GM21526 (cell line): ENCODE results near the gene TBL1X.
"Not testable (repeated sequence)": the region's sequence is repeated elsewhere in the genome, so short reads cannot be mapped to it uniquely, and the experiment has no call there.

Experiments used
- ATAC-seq: cut with Tn5 transposase; IDR thresholded peaks from one replicate; pipeline ENCODE4 v1.9.1; 2021; ENCODE audit warnings: moderate library complexity; ENCODE audit not compliant: unreplicated experiment, low FRiP score

TBL1X gene

DNA sequence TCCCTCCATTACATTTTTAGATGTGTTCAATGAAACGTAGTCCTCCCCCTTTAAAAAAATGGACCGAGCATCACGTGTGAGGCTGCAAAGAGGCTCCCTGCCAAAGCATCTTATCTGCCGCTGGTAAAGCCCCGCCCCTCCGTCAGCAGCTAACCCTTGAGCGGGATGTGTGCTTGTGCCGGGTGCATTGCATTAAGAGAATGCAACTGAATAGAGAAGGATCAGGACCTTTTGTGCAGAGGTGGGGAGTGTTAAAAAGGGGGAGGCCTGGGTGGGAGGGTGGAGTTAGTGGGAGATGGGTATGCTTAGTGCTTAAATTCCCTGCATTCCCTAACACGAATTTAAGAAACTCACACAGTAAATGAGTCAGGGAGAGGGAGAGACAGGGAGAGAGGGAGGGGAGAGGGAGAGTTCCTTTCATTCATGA is 66.0 kb downstream of the TBL1X start:
- peak; percentile 70 for ATAC-seq

DNA sequence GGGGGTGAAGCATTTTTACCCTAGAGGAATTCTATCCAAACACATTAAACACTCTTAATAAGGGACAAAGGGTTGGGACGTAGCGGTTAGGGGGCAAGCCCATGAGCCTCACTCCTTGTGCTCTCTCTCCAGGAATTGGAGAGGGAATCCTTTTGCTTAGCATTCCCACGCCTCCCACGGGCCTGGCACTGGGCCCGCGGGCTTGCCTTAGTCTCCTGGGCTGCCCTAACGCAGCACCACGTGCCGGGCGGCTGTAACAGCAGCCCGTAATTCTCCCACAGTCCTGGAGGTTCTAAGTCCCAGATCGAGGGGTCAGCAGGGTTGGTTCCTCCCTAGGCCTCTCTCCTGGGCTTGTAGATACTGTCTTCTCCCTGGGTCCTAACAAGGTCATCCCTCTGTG is 67.5 kb downstream of the TBL1X start:
- ATAC-seq = no peak

DNA sequence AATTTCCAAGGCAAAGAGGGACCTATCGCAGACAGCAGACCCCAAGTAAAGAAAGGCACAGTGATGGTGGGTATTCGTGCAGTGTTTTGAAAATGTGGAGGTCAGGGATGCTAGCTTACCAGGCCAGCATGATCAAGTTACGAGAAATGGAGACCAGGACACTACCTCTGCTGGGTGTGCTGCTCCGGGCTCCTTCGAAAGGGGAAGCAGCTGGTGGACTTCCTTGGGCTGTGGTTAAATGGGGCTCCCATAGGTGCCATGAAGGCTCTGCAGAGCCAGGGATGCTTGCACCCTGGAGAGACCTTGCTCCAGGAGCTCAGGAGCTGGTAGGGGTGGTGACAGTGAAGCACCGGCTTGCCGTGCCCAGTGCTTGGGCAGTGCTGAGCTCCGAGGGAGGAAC is 68.8 kb downstream of the TBL1X start:
- no peak for ATAC-seq

DNA sequence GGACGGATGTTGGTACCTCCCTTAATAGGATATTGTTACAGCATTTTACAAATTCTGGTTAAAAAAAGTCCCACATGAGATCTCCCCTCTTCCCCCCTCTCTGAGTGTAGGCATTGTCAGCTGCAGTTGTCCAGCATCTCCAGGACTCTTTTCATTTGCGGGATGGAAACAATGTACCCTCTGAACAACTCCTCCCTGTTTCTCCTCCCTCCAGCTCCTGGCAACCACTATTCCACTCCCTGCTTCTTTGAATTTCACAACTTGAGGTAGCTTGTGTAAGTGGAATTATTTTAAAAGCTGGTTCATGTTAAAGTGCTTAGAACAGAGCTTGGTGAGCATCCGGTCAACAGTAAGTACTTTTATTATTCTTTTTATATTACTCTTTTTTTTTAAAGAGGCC is 69.8 kb downstream of the TBL1X start:
- no peak for ATAC-seq

DNA sequence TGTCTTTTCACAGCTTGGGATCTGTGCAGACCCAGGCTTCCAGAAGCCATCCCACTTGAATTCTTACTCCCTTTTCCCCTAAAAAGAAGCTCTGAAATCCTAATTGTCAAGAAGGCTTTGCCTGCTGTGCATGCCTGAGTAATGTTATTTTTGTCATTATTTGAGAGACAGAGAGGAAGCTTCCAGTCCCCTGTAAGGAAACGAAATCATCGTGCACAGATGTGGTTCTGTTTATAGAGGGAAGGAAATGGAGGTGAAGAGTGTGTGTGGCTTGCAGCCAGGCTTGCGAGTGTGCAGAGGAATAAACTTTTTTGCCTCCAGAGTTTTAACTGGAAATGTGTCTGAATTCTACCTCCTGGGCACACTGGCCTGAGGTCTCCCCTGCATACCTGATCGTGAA is 70.2 kb downstream of the TBL1X start:
- no peak for ATAC-seq

DNA sequence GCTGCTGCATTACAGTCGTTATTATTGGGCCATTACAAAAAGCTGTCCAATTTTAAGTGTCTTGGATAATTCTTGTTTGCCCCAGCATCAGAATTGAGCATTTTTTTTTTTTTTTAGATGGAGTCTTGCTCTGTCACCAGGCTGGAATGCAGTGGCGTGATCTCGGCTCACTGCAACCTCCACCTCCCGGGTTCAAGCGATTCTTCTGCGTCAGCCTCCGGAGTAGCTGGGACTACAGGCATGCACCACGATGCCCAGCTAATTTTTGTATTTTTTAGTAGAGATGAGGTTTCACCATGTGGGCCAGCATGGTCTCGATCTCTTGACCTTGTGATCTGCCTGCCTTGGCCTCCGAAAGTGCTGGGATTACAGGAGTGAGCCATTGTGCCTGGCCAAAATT is 71.3 kb downstream of the TBL1X start:
- ATAC-seq = not testable (repeated sequence)

DNA sequence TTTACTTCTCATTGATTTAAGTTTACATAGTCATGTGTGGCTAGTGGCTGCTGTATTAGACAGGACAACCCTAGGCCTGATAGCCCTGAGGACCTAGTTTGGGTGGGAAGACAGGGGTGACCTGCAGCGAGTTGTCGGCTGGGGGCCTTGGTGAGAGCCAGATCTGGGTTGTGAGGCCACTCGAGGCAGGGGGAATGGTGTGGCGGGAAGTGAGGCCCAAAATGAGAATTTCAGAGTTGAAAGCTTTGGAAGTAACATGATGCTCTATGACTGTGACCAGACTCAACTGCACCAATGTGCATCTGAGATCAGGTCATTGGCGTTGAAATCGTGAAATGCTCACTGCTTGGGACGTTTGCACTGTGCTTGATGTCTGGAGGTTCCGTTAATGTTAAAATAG is 72.9 kb downstream of the TBL1X start:
- no peak for ATAC-seq

DNA sequence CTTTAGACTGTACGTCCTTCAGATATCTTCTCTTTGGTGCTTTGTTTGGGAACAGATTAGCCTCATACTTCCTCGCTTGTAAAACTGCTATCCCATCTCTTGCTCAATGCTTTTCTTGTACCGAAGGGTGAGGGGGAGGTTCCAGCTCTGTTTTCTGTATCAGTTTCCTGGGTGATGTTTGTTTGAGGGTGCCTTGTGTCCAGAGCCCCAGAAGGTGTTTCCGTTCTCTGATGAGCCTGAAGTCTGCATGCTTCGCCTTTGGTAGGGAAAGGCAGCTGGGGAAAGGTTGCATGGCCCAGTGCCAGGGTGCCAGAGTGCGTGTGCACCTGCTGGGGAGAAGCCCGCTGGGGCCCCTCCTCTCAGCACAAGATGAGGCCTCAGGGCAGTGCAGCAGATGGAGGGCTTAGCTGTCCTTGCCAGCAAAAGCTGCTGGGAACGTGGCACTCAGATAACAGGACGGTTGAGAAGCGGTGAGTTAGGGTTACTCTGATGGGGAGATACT is 73.7 kb downstream of the TBL1X start:
- no peak for ATAC-seq

DNA sequence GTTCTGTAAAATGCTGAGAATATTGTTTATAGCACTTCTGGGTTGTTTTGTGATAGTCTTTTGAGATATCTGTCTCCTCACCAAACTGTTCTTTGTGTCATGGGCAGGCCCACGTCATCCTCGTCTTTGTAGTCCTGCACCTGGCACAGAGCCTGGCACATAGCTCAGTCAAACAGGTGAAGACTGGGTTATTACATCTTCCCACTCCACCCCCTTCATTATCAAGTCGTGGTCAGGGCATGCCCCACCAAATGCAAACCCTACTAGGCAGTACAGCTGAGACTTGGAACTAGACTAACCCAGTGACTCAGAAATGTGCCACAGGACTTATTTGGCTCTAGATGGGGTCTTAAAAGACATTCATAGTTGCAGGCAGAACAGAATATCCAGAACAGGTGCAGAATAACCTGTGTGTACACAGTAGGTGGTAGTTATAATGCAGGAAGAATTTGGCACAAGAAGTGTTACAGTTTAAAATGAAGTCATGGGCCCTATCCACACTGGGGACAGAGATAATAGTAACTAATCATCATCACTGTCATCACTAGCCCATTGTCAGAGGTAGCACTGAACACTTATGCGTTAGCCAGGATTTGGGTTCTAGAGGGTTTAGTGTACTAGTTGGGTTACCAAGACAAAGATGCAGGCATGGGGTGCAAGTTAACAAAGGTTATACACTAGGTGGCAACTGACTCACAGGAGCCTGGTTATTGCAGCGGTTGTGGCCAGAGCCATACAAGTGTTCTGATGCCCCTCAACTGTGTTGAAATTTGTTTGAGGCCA is 74.9 kb downstream of the TBL1X start:
- ATAC-seq = no peak

DNA sequence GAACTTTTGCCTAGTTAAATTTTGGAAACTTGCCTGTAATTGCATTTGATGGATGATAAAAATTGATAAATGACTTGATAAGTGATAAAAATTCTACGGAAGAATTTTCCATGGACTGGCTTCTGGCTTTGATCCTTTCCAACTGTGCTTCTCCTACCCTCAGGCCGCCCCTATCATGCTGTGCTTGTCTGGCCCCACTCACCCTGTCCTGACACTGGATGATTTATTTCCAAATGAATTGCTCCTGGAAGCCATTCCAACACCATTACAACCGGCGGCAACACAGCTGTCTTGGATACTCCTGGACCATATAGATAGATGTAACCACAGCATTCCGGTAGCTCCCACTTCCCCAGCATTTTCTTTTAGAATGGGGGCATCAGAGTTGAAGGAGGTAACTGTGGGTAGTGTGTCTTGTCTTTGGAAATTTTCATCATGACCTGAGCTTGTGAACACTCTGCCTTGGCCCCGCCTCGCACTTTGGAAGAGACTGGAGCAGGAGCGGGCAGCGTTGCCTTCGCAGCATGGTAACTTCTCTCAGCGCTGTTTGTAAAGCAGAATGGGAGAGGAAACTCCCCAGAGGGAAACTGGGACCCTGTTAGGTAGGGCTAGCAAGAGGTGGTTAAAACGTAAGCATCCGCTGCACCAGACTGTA is 77.4 kb downstream of the TBL1X start:
- no peak for ATAC-seq

DNA sequence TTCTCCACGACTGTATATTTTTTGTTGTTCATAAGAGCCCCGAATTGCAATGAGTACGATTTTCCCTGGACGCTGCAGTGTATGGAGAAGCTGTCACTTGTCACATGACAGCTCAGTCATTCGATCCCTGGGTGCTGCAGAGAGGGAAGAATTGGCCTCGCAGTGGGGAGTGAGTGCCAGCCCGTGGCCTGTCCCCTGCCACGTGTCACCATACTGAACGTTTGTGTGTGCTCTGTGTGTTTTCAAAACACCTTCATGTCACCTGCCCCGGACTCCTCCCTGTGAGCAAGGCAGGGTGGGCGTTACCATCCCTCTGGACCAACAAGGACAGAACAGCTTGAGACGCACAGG is 77.9 kb downstream of the TBL1X start:
- no peak for ATAC-seq

DNA sequence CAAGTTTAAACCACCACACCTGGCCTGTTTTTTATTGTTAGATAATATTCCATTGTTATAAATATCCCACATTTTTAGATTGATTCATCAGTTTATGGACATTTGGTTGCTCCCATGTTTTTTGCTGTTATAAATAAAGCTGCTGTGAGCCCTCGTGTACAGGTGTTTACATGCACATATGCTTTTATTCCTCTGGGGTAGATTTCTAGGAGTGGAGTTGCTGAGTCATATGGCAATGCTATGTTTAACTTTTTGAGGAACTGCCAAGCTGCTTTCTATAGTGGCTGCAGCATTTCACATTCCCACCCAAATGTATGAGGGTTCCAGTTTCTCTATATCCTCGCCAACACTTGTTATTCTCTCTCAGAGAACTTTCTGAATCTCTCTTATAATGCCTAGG is 90.5 kb downstream of the TBL1X start:
- ATAC-seq = no peak

DNA sequence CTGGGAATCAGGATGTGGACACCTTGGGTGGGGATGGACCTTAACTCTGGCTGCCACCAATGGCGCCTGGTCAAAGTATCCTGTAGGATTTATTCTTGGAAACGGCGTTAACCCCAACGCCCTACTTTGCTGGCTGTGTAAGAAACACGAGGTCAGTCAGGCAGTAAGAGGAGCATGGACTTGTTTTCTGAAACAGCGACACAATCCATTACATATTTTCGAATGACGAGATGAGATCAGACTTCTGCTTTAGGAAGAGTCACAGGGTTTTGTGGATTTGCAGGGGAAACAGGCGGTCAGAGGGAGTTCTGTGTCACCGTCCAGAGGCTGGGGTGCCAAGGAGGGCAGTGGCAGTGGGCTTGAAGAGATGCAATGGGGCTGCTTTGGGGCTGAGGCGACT is 92.2 kb downstream of the TBL1X start:
- ATAC-seq = no peak

DNA sequence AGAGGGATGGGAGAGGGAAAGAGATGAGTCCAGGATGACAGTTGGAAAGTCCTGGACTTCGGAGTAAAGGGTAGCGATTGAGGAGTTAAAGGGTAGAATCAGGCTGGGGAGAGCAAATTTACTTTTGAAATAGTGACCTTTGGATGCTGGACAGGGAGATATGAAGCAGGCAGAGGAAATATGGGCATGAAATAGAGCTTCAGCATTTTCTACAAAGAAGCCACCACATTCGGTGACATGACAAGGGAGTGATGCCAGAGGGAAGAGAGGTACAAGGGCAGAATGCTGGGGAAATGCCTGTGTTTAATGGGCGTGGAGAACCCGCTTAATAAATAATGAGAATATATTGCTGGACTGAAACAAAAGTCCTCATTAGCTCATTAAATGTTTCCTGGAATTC is 92.7 kb downstream of the TBL1X start:
- no peak for ATAC-seq

DNA sequence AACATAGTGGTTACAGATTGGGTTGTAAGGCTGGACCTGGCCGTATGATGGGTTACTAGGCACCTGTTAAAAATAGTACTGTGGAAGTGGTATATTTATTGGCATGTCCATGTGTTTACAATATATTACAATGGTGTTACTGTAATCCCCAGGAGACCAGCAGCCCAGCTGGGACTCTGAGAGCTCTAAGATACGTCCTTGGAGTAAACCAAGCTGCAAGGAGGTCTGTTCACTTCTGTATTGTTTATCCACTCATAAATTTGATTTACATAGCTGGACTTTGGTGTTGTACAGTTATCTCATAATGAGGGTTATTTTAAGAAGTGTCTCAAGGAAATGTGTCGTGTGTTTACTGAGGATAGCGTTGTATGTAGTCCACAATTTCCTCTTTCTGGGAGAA is 93.8 kb downstream of the TBL1X start:
- no peak for ATAC-seq

DNA sequence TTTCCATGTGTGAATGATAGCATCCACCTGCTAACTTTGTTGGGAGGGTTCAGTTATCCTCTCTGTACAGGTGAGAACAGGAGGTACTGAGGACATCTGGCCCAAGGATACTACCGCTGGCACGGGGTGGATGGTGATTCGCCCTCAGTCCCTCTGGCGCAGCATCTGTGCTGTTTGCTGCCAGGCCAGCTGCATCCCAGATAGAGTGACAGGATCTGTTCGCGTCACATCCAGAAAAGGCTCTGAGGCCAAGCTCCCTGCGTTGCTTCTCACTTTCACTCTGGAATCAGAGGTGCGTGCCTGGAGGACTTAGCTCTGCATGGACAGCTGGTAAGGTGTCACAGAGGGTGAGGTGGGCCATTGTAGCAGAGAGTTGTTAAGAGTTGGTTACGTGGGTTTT is 95.4 kb downstream of the TBL1X start:
- no peak for ATAC-seq

DNA sequence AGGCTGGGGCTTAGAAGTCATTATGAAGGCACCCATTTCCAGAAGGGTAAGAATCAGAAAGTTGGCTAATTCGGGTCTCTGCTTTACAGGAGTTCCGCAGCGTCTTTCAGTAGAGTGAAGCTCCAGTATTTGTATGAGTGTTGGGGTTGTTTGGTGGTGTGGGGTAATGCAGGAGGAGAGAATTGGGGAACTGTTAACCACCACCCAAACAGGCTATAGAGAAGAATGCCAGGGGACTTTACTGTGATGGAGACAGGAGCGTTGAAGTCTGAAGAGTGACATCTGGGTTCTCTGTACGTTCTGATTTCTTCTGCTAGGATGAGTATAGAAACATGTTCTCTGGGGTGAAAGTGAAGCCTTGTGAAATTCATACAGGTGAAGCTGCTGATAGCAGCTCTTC is 96.3 kb downstream of the TBL1X start:
- no peak for ATAC-seq

DNA sequence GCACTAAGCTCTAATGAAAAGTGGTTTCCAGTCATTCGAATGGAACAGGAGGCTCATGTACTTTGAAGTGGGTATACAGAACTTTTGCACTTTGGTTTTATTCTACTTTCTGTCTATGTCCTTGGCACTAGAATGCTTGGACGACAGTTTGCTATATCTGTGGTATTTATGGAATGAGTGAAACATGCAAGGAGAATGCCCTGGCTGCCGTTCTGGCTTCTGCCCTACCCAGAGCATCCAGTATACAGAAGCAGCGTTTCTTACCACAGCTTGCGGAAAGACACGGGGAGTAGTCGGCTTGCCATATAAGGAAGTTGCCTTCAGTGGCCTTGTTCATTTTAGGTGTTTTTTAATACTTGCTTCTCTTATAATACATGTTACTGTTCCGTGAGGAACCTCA is 98.0 kb downstream of the TBL1X start:
- no peak for ATAC-seq

DNA sequence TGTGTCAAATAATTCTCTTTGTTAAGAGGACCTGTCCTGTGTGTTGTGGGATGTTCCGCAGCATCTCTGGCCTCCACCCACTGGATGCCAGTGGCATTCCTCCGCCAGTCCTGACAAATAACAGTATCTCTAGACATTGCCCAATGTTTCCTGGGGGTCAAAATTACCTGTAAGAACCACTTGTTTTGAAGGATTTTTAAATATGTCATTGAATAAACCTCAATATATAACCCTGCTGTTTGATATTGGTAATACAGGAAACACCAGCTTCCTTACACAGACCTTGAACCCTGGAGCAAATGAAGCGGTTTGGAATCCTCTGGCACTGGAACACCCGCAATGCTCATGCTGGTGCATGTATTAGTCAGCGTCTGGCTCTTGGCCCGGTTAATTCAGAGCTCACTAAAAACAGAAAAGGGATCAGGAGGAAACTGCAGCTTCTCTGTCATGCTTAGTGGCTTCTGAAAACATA is 101.3 kb downstream of the TBL1X start:
- no peak for ATAC-seq

DNA sequence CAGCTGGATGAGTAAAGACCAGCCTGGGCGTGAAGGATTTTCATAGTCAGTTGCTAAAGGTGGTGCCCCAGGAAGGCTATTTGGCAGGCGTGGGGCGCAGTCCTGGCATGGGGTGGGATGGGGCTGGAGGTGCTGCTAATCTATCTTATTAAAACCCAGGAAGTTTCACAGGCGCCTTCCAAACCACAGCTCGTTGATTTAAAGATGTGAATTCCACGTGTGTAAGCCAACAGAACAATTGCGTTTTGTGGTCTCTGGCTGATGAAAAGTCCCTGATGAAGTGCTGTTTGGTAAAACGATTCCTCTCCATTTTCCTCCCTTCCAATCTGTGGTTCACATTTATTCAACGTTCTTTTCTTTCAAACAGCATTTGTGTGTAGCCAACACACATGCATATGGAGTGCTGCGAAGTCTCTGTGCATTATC is 105.0 kb downstream of the TBL1X start:
- ATAC-seq = no peak

DNA sequence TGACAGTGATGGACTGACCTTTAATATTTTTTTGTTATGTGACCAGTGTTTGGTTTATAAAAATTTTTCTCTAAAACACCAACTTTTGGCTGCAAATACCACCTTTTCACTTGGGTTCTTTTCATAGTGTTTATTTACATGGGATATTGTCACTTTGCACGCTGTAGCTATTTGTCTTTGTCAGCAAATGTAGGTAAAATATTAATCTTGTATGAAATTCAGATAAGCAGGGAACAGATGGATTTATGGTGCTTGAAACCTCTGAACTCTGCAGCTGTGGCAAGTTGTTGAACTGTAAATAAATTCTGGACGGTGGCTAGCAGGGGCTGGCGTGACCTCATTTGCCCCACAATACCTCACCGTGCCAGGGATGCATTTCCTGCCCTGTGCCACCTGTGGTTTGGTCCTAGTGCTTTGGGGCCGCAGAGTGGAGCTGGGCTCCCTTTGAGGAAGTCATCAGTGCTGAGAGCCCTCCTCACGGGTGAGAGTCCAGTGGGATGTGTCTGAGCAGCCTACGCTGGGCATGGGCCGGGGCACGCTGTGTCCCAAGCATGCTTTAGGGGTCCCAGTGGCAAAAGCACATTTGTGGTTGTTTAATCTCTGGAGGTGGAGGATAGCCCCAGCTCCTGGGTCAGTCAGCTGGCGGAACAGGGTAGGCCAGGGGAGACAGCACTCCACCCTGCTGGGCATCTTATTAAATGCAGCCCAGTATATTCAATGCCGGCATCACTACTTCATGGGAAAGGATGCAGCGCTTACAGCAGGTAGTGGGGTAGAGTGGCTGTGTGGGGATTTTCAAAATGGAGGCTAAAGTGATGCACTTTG is 108.6 kb downstream of the TBL1X start:
- ATAC-seq = no peak
